Activated naive CD4-positive, alpha-beta T cell treated with anti-CD3 and anti-CD28 coated beads, Interleukin-2, amount 50 U/mL, for 16 hours (primary cell): ENCODE results near the gene TOR1B.

Experiments
- DNase-seq: peaks from one replicate; pipeline ENCODE4 v3.0.0-alpha.2; 2020

Gene TOR1B

GRCh38 chr9:129849901-129850300 lies 46.9 kb downstream of the TOR1B start:
- no peak for DNase-seq

DNA sequence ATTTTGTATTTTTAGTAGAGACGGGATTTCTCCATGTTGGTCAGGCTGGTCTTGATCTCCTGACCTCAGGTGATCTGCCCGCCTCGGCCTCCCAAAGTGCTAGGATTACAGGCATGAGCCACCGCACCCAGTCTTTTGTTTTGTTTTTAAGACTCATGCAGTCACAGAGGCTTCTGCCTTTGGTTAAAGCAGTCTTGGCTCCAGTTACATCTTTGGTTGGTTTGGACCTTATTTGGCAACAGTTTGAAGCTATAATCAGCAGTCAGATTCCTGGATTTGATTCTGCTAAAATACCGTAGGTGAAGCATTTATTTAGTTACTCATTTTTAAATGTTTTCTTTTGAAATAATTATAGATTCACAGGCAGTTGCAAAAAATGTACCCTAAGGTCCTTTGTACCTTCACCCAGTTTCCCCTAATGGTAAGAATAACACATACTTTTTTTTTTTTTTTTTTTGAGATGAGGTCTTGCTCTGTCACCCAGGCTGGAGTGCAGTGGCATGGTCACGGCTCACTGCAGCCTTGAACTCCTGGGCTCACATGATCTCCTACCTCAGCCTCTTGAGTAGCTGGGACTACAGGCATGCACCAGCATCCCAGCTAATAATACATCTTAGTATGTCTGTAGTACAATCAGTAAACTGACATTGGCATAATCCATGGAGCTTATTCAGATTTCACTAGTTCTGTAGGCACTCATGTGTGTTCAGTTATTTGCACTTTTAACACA lies 48.0 kb downstream of the TOR1B start:
- DNase-seq = no peak

DNA sequence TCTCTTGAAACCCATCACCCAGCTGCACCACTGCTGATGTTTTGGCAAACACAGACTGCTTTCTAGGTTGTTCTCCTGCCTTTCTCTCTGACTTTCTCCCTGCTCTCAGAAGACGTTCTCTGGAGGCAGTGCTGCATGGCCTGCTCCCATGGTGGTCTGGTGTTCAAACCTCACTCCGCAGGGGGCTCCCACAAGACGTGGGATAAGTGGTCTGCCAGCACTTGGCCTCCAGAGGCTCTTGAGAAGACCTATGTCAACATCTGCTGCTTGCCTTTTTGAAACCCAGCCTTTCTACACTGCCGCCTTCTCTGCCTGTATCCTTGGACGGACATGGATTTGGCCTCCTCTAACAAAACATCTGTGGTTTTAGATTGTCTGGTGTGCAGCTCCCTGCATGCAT lies 48.8 kb downstream of the TOR1B start:
- DNase-seq = no peak

- DNase-seq = no peak
Observed at GRCh38 chr9:129852579-129852978, 49.6 kb downstream of the TOR1B start.

DNA sequence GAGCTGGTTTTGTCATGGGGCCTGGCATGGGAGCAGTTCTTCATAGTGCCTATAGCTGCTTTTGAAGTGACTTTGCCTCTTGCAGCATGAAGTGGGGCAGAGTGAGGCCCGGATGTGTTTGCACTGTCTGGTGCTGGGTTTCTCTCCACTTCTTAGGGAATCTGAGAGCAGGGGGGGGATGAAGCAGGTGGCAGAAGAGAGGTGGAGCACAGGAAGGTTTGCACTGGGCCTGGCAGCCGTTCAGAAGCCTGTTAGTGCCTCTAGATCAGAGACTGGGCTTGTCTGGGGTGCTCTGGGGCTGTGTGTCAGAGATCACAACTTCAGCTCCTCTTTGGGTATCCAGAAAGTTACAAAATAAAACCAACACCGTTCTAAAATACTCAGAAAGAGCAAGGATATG lies 50.6 kb downstream of the TOR1B start:
- no peak for DNase-seq

GRCh38 chr9:129854588-129855110 lies 51.7 kb downstream of the TOR1B start:
- no peak for DNase-seq

DNA sequence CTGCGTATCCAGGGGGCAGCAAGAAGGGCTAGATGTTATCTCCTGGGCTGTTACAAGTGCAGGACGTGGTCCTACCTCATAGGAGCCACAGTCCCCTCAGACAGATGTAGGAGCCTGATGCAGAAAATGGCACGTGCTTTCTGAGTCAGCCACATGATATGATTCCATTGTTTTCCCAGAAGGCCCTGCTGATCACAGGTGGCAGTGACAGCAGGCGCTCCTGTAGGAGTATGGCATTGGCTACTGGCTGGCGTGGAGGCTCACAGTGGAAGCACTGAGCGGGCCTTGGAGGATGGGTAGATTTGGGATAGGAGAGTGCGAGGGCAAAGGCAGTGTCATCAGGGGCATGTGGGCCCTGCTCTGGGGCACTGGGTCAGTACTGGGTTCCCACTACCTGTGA lies 54.2 kb downstream of the TOR1B start:
- no peak for DNase-seq

DNA sequence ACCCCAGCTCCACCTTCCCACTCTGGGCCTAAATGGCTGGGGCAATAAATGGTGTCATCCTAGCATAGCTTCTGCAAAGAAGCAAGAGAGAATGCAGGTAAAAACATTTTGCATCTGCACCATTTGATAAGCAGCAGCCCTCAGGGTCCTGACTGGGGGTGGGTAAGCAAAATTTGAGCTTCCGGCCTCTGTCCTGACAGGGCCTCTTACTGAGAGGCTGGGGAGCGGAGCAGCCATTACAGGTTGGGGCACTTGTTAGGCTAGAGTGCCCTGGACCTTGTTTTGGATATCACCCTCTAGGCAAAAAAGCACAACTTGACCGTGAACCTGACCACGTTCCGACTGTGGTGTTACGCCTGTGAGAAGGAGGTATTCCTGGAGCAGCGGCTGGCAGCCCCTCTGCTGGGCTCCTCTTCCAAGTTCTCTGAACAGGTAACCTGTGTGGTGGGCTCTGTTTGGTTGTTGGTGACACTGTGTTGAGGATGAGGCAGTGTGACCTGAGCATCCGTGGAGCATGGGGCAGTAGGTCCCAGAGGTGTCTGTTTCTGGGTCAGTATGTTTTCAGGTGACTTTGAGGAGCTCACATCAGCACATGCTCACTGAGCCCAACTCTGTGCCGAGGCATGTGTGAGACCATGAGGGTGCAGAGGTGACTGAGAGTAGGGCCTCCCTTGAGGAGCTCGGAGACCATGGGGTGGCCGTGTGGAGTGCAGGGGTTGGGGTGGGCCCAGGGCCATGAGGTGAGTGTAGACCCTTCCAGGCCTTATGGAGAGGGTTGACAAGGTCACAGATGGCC lies 55.4 kb downstream of the TOR1B start:
- DNase-seq = no peak
